ENCODE results near the gene MIAT. TPM values are rescaled to one million over a fixed set of nuclear protein-coding genes. Genes with fewer than 3 reads are reported as not detected.

MIAT gene
- total and polyA plus RNA-seq, 9 of the 15 experiments (the other 6 are each of a cell fraction or from before 2014, with no cell fraction given): 0.03 to 0.93 (median 0.34) TPM

DNA sequence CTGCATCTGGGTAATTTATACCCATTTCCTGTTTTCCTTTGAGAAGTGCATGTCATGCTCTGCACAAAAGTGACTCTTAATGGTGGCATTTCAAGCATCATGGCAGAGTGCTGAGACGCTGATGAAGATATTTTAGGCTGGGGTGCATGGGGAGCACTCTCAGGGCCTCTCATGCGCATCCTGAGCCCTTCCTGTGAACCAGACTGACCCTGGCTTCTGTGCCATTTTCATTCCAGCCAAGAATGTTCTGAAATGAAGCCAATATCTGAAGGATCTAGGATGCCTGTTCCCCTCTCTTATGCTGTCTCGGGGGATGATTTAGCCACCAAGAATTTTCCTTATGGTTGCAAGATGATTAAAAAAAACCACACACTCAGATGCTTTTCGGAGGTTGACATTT is 61.5 kb downstream of the MIAT start (continued):
- TF ChIP-seq ARID1B (IDR thresholded peaks at IDR 0.05) (no peak), KAT7 (CRISPR knock-in tag; IDR thresholded peaks at IDR 0.05; ENCODE audit: borderline replicate concordance) (no peak), OTX1 (CRISPR knock-in tag; IDR thresholded peaks at IDR 0.05) (no peak), TFAM (CRISPR knock-in tag; conservative IDR thresholded peaks at IDR 0.05) (no peak), ZNF316 (IDR thresholded peaks at IDR 0.05) (no peak), POLR3A (IDR thresholded peaks at IDR 0.05; ENCODE audit: borderline replicate concordance, extremely low read depth, insufficient read depth, insufficient read length) (no peak), ZC3H8 (IDR thresholded peaks at IDR 0.05) (no peak), GABPB1 (CRISPR knock-in tag; IDR thresholded peaks at IDR 0.05) (no peak)
- TF ChIP-seq, protein P1, sequence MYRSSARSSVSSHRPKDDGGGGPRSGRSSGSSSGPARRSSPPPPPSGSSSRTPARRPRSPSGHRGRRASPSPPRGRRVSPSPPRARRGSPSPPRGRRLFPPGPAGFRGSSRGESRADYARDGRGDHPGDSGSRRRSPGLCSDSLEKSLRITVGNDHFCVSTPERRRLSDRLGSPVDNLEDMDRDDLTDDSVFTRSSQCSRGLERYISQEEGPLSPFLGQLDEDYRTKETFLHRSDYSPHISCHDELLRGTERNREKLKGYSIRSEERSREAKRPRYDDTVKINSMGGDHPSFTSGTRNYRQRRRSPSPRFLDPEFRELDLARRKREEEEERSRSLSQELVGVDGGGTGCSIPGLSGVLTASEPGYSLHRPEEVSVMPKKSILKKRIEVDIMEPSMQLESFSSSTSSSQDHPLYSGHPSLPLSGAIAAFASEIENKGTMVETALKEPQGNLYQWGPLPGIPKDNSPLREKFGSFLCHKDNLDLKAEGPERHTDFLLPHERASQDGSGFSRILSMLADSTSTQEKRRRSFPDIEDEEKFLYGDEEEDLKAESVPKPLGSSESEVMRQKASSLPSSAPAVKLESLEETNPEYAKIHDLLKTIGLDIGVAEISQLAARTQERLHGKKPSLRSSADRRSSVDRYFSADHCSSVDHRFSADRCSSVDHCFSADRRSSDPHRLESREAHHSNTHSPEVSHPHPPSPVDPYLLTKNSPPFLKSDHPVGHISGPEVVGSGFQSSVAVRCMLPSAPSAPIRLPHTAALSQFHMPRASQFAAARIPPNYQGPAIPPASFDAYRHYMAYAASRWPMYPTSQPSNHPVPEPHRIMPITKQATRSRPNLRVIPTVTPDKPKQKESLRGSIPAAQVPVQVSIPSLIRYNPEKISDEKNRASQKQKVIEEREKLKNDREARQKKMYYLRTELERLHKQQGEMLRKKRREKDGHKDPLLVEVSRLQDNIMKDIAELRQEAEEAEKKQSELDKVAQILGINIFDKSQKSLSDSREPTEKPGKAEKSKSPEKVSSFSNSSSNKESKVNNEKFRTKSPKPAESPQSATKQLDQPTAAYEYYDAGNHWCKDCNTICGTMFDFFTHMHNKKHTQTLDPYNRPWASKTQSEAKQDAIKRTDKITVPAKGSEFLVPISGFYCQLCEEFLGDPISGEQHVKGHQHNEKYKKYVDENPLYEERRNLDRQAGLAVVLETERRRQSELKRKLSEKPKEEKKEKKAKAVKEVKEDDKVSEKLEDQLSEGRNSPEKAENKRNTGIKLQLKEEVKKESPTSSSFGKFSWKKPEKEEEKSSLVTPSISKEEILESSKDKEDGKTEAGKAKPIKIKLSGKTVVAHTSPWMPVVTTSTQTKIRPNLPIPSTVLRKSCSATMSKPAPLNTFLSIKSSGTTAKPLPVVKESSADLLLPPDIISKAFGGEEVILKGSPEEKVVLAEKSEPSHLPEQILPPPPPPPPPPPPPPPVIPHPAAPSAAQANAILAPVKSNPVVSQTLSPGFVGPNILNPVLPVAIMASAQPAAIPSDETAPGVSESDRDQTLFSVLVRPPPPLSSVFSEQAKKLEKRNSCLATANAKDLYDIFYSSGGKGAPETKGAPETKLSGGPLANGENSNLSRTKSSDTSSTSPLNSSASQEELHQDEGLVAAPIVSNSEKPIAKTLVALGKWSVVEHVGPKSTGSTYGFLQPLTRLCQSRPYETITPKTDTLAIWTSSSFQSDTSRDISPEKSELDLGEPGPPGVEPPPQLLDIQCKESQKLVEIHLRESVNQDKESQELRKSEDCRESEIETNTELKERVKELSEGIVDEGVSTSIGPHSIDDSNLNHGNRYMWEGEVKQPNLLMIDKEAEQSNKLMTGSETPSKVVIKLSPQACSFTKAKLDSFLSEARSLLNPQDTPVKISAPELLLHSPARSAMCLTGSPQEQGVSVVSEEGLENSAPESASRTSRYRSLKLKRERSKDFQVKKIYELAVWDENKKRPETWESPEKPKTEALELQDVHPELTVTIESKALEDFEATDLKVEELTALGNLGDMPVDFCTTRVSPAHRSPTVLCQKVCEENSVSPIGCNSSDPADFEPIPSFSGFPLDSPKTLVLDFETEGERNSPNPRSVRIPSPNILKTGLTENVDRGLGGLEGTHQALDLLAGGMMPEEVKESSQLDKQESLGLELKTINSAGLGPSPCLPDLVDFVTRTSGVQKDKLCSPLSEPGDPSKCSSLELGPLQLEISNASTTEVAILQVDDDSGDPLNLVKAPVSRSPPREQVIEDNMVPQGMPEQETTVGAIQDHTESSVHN (IDR thresholded peaks at IDR 0.05; ENCODE audit: borderline replicate concordance in 1 of 2, low read depth in 1 of 2): no peak
- TF ChIP-seq, protein P2, sequence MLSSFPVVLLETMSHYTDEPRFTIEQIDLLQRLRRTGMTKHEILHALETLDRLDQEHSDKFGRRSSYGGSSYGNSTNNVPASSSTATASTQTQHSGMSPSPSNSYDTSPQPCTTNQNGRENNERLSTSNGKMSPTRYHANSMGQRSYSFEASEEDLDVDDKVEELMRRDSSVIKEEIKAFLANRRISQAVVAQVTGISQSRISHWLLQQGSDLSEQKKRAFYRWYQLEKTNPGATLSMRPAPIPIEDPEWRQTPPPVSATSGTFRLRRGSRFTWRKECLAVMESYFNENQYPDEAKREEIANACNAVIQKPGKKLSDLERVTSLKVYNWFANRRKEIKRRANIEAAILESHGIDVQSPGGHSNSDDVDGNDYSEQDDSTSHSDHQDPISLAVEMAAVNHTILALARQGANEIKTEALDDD (IDR thresholded peaks at IDR 0.05): no peak
